ES-I3 (cell line): ENCODE results near the gene LIN54.
"Not testable (repeated sequence)": the region's sequence is repeated elsewhere in the genome, so short reads cannot be mapped to it uniquely, and the experiment has no call there.

Experiments
- H3K36me3 ChIP-seq: 2 replicates; pipeline ENCODE4 v1.6.1; 2013; ENCODE audit warnings: mild to moderate bottlenecking, low read length, control low read depth, moderate library complexity; ENCODE audit not compliant: insufficient read depth
- H3K4me1 ChIP-seq: 2 replicates; pipeline ENCODE4 v1.6.1; 2013; ENCODE audit warnings: mild to moderate bottlenecking, control low read depth, low read length; ENCODE audit not compliant: insufficient read depth
- H3K9ac ChIP-seq: 2 replicates; pipeline ENCODE4 v1.6.1; 2013; ENCODE audit warnings: low read depth, mild to moderate bottlenecking, low read length, moderate library complexity
- H3K9me3 ChIP-seq: 2 replicates; pipeline ENCODE4 v1.6.1; 2013; ENCODE audit warnings: mild to moderate bottlenecking, low read length, moderate library complexity; ENCODE audit not compliant: control insufficient read depth, insufficient read depth

Gene LIN54

DNA sequence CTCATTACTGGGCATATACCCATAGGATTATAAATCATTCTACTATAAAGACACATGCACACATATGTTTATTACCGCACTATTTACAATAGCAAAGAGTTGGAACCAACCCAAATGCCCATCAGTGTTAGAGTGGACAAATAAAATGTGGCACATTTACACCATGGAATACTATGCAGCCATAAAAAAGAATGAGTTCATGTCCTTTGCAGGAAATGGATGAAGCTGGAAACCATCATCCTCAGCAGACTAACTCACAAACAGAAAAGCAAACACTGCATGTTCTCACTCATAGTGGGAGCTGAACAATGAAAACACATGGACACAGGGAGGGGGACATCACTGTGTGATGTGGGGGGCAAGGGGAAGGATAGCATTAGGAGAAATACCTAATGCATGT is 13.0 kb upstream of the LIN54 start:
- not testable (repeated sequence) for H3K4me1 ChIP-seq, H3K9ac ChIP-seq, H3K9me3 ChIP-seq, H3K36me3 ChIP-seq

DNA sequence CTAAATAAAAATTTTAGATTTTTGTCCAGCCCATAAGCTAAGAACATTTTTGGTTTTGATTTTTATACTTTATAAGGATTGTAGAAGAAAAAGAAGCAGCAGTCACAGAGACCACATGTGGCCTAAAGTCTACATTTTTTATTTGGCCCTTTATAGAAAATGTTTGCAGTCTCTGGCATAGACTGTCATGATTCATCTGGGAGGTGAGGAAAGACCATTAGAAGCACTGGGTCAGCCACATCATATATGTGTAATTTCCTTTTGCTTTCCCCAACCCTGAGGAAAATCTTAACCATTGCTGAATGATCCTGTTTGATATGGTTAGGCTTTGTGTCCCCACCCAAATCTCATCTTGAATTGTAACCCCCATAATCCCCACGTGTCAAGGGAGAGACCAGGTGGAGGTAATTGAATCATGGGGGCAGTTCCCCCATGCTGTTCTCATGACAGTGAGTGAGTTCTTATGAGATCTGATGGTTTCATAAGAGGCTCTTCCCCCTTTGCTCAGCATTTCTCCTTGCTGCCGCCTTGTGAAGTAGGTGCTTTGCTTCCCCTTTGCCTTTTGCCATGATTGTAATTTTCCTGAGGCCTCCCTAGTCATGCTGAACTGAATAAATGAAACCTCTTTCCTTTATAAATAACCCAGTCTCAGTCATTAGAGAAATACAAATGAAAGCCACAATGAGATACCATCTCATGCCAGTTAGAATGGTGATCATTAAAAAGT is 12.3 kb upstream of the LIN54 start:
- Histone ChIP-seq H3K9me3 (no peaks in the 10 kb centered on the region), H3K36me3 (no peaks in the 10 kb centered on the region), H3K9ac (no peak overlapping the region), H3K4me1 (no peaks in the 10 kb centered on the region)

DNA sequence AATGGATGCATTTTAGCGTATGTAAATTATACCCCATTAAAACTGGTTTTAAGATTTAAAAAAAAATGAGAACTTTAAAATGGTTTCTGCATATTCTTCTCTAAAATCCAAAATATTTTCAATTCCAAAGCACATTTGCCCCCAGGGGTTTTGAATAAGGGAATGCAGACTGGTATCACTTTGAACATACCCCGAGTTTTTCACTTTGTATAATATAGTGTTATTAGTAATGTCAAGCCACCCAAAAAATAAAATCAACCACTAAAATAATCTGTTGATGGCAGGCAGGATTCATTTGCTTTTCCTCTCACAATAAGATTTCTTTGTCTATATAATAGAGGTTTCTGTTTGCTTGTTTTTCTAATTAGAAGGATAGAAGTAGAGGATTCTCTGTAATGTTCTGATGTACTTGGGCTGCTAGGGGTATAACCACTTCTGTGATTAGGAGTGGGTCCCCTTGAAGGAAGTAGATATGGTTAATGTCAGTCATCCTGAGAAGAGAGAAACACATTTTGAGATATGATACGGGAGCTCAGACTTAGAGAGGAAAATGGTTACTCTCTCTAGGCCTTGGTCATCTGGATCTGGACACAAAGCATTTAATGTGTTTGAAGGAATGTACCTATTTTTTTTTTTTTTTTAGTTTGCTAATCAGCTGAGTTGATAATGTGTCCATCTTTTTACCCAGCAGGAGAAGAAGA is 9.3 kb upstream of the LIN54 start:
- no peak overlapping the region for H3K9ac ChIP-seq

DNA sequence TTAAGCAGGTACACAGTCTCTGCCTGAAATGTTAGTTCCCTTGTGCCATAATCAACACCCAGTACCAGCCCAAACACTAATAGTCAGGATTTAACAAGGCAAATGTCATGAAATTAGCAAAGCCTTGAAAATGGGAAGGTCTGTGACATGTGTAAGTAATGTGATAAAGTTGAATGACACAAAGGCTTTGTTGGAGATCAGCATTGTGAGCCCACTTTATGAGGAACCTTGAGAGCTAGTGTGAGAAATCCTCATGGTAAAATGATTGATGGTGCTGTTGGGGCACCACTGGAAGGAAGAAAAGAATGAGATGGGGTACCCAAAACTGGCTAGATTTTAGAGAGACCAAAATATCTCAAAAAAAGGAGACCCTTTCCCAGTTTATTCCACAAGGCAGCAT is 3.3 kb upstream of the LIN54 start:
- Histone ChIP-seq H3K4me1 (peaks cover 3% of the 10 kb centered on the region; the same call in 1 of the 2 replicates), H3K9ac (peak overlapping the region; percentile 62; the same call in 1 of the 2 replicates)

More for the DNA sequence above, 9.3 kb upstream of the LIN54 start:
- Histone ChIP-seq H3K36me3 (no peaks in the 10 kb centered on the region), H3K4me1 (no peaks in the 10 kb centered on the region), H3K9me3 (no peaks in the 10 kb centered on the region)

DNA sequence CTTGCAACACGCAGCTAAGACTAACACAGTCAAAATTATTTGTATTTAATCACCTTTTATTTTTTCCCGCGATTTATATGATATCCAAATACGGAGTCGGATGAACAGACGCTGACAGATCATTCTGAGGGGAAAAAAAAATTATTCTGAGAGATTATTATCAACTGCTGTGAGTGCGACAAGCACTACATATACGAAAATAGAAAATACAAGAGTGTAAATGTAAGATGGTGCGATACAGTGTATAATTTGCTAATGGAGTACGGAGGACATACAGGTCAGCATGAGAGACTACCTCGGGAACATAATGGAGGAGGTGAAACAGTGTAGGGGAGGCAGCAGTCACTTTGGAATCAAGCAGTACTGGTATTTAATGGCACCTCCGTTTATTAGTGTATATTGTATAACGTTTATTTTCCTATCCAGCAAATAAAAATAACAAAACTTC is 2.8 kb upstream of the LIN54 start:
- Histone ChIP-seq H3K36me3 (no peaks in the 10 kb centered on the region), H3K9ac (peak overlapping the region; percentile 62), H3K9me3 (no peaks in the 10 kb centered on the region), H3K4me1 (peaks cover 3% of the 10 kb centered on the region; the same call in 1 of the 2 replicates)

More for the DNA sequence above, 3.3 kb upstream of the LIN54 start:
- no peaks in the 10 kb centered on the region for H3K36me3 ChIP-seq
- no peaks in the 10 kb centered on the region for H3K9me3 ChIP-seq

DNA sequence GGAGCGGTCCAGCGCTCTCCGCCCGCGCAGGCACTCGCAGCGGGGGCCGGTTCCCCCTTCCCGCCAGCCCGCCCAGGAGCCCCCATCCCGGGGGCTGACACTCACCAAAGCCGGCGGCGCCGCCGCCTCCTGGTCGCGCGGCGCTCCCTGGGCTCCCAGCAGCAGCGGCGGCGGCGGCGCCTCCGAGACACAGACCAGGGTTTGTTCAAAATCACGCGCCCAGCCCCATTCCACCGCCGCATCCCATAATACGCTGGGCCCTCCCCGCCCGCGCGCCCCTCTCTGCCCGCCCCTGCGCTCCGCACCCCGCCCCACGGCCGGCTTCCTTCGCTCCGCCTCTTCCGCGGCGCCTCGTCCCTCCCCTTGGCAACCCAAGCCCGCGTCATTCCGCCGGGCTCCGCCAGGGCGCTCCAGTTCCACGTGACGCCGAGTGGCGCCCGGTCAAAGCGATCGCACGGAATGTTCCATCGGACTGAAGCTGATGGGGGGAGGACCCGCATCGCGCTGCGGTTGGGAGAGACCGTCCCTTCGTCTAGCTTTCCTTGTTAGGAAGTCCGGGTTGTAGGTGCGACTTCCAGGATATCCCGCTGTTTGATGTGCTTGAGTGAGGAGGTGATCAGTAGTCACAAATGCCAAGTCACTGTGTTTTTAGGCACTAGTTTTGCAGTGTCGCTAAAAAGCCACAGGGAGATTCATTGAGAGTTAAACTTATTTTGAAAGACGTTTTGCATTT is 2.2 kb upstream of the LIN54 start:
- peak overlapping the region; percentile 84 for H3K9ac ChIP-seq
- H3K4me1 ChIP-seq = peaks cover 3% of the 10 kb centered on the region; the same call in 1 of the 2 replicates
- H3K36me3 ChIP-seq = no peaks in the 10 kb centered on the region
- no peaks in the 10 kb centered on the region for H3K9me3 ChIP-seq

DNA sequence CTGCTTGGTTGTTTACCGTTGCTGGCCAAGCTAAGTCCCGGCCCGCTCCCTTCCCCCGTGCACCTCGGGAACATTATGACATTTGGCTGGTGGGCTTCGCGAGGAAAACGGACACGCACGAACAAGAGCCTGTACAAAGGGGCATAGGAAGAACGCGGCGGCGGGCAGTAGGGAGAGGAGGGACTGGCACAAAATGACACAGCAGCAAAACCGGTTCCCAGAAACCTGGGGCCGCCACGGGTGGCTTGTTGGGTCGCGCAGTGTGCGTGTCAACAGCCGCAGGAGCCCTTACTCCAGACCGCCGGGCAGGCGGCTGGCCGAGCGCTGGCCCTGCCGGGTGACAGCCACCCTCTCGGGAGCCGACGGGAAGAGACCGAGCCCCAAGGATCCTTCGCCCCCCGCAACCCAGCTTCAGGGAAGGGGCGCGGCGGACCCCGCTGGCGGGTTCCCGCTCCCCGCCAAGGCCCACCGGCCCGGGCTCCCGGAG is 1.6 kb upstream of the LIN54 start:
- H3K36me3 ChIP-seq = no peaks in the 10 kb centered on the region
- H3K4me1 ChIP-seq = peaks cover 3% of the 10 kb centered on the region; the same call in 1 of the 2 replicates
- H3K9ac ChIP-seq = peak overlapping the region; percentile 84; the same call in 1 of the 2 replicates
- no peaks in the 10 kb centered on the region for H3K9me3 ChIP-seq

DNA sequence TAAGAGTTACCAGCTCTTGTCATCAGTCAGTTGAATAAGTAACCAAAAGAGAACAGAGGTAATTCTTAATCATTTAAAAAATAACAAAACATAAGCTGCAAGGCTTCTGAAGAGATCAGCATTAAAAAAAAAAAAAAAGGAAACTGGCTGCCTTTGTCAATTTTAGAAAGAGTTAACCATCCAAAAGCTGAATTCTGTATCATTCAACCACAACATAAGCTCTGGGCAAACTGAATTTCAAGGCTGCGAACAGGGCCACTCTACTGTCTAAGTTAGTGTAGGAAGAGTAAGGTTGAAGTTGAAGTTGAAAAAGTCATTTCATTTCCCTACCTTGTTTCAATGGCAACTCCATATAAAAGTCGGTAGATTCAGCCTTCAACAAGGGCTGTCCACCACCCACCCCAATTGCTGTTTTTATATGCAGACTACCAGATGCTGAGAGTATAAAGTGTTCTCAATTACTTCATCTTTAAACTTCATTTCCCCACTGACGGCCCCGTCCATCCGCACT is 1.1 kb upstream of the LIN54 start:
- Histone ChIP-seq H3K4me1 (peaks cover 3% of the 10 kb centered on the region; the same call in 1 of the 2 replicates), H3K36me3 (no peaks in the 10 kb centered on the region), H3K9me3 (no peaks in the 10 kb centered on the region), H3K9ac (peak overlapping the region; percentile 84; the same call in 1 of the 2 replicates)

DNA sequence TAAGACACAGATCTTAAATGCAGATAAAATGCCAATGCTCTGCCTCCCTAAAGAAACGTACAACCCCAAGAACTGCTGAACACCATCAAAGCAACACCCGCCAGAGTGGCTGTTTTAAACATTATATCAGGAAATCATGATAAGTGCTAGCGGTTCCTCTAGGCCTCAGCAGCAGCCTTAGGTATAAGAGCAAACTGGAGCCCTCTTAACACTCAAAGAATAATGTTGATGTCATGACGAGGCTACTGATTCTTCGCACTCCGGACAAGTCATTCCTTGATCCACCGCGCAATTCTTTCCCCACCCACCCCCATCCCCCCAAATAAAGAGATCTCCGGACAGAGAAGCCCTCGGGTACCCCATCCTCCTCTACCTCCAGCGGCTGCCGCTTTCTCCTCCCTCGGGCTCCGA is 507 bp downstream of the LIN54 start:
- Histone ChIP-seq H3K4me1 (peaks cover 3% of the 10 kb centered on the region; the same call in 1 of the 2 replicates), H3K9me3 (no peaks in the 10 kb centered on the region), H3K9ac (peak overlapping the region; percentile 90), H3K36me3 (no peaks in the 10 kb centered on the region)

DNA sequence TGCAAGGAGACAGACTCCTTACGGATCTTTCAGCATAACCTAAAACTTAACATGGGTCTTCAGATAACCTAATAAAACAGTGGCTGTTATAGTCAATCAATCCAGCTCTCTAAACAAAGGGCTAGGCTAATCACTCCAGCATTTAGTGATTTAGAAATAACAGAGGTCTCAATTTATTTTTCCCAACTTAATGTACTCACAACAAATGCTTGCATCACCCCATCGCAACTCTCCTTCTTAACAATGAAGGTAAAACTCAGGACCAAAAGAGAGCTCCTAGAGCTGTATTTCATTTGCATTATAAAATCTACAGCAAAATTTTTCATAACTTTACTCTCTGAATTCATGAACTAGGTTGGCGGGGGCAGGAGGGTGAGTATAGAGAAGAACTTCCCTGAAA is 1.1 kb downstream of the LIN54 start:
- Histone ChIP-seq H3K4me1 (peaks cover 3% of the 10 kb centered on the region; the same call in 1 of the 2 replicates), H3K9ac (peak overlapping the region; percentile 90; the same call in 1 of the 2 replicates), H3K36me3 (no peaks in the 10 kb centered on the region), H3K9me3 (no peaks in the 10 kb centered on the region)

DNA sequence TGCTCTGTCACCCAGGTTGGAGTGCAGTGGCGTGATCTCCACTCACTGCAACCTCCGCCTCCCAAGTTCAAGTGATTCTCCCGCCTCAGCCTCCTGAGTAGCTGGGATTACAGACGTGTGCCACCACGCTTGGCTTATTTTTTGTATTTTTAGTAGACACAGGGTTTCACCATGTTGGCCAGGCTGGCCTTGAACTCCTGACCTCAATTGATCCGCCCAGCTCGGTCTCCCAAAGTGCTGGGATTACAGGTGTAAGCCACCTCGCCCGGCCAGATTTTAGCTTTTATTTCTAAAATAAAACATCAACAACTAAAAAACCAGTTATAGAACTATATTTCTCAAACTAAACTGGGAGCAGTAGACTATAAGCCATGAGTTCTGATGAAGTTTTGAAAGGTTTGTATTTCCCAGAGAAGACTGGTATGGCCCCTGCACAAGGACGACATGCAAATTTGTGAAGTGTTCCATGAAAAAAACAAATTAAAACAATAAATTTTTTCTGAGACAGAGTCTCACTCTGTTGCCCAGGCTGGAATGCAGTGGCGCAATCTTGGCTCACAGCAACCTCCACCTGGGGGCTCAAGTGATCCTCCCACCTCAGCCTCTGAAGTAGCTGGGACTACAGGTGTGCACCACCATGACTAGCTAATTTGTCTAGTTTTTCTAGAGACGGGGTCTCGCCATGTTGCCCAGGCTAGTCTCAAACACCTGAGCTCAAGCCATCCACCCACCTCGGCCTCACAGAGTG is 7.4 kb downstream of the LIN54 start:
- not testable (repeated sequence) for H3K4me1 ChIP-seq, H3K36me3 ChIP-seq, H3K9me3 ChIP-seq, H3K9ac ChIP-seq

DNA sequence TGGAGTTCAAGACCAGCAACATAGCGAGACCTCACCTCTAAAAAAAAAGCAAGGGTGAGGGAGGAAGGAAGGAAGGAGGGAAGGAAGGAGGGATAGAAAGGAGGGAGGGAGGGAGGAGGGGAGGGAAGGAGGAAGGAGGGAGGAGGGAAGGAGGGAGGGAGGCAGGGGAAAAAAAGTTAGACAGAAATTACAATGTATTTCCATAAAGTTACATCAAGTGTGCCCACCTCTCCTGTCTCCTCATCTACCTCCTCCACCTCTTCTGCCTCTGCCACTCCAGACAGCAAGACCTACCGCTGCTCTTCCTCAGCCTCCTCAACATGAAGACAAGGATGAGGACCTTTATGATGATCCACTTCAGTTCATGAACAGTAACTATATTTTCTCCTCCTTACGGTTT is 8.3 kb downstream of the LIN54 start:
- H3K36me3 ChIP-seq = no peaks in the 10 kb centered on the region
- no peaks in the 10 kb centered on the region for H3K9me3 ChIP-seq
- no peaks in the 10 kb centered on the region for H3K4me1 ChIP-seq
- no peak overlapping the region for H3K9ac ChIP-seq

DNA sequence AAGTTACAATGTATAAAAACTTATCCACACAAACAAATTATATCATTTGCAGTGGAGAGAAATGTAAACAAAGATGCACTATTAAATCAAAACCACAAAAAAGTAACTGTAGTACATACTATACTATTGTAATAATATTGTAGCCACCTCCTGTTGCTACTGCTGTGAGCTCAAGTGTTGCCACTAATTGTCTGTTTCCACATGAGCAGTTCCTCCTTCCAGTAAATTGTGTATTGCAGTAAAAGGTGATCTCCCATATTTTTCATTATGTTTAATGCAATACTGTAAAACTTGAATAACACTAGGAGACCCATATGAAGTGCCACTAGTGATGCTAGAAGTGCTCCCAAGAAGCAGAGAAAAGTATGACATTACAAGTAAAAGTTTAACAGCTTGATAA is 11.7 kb downstream of the LIN54 start:
- H3K4me1 ChIP-seq = no peaks in the 10 kb centered on the region
- no peaks in the 10 kb centered on the region for H3K9me3 ChIP-seq

More for the DNA sequence above, 11.7 kb downstream of the LIN54 start:
- Histone ChIP-seq H3K36me3 (no peaks in the 10 kb centered on the region), H3K9ac (no peak overlapping the region)
